Naive thymus-derived CD4-positive, alpha-beta T cell (primary cell): ENCODE measurements around the gene UMODL1. TPM values are rescaled to one million over a fixed set of nuclear protein-coding genes. Genes with fewer than 3 reads are reported as not detected.

Experiments
- ATAC-seq: fragments of 150-1000 bp; cut with Tn5 transposase; 2 replicates; pipeline ENCODE4 v1.10.0; 2021; ENCODE audit warnings: mild to moderate bottlenecking, moderate library complexity
- CTCF ChIA-PET: fragments of 350-600 bp; sonication (Branson Sonifier 250); formaldehyde crosslinking; loops from one replicate; lab custom pipeline; 2021; ENCODE audit warnings: antibody characterized with exemption; lab: Charles Lee
- POLR2A ChIA-PET: fragments of 350-600 bp; sonication (Branson Sonifier 250); formaldehyde crosslinking; loops from one replicate; lab custom pipeline; 2021; ENCODE audit warnings: antibody characterized with exemption, inconsistent platforms; lab: Charles Lee
- DNase-seq, 9 donors: peaks; one replicate each; pipeline versions ENCODE4 v3.0.0 to v3.0.0-alpha.2; 2020 to 2022; ENCODE audit warnings: mixed read lengths in 1 of 9
- H3K27ac ChIP-seq: one replicate; pipeline ENCODE4 v1.7.0; 2013; ENCODE audit warnings: mild to moderate bottlenecking, low read depth, low read length, moderate library complexity
- H3K27me3 ChIP-seq, 2 donors: one replicate each; pipeline ENCODE4 v1.7.0; 2013; ENCODE audit warnings: low read length in 2 of 2, mild to moderate bottlenecking in 2 of 2, moderate library complexity in 2 of 2; ENCODE audit not compliant: control insufficient read depth in 2 of 2, insufficient read depth in 2 of 2
- H3K36me3 ChIP-seq, 3 experiments: 1 replicate in 2 of 3; 2 replicates in 1 of 3; pipeline ENCODE4 v1.7.0; 2013; ENCODE audit warnings: low read length in 3 of 3, mild to moderate bottlenecking in 3 of 3, moderate library complexity in 1 of 3; ENCODE audit not compliant: insufficient read depth in 3 of 3, control insufficient read depth in 2 of 3
- H3K4me1 ChIP-seq, 2 donors: one replicate each; pipeline ENCODE4 v1.7.0; 2013; ENCODE audit warnings: low read length in 2 of 2, mild to moderate bottlenecking in 2 of 2, moderate library complexity in 1 of 2; ENCODE audit not compliant: control insufficient read depth in 2 of 2, insufficient read depth in 2 of 2
- H3K4me3 ChIP-seq: 2 replicates; pipeline ENCODE4 v1.7.0; 2013; ENCODE audit warnings: mild to moderate bottlenecking, low read length
- H3K9me3 ChIP-seq, 3 experiments: 1 replicate in 2 of 3; 2 replicates in 1 of 3; pipeline ENCODE4 v1.7.0; 2013; ENCODE audit warnings: low read length in 3 of 3; ENCODE audit not compliant: control insufficient read depth in 2 of 3
- H3K27ac Mint-ChIP-seq, 9 donors: one replicate each; pipeline ENCODE4 v1.8.0; 2020 to 2022; ENCODE audit warnings: mixed read lengths in 9 of 9, mild to moderate bottlenecking in 8 of 9, moderate library complexity in 5 of 9, inconsistent platforms in 2 of 9
- H3K27me3 Mint-ChIP-seq, 5 donors: one replicate each; pipeline ENCODE4 v1.8.0; 2021 to 2022; ENCODE audit warnings: mixed read lengths in 5 of 5, mild to moderate bottlenecking in 1 of 5
- H3K36me3 Mint-ChIP-seq, 5 donors: one replicate each; pipeline ENCODE4 v1.8.0; 2020 to 2022; ENCODE audit warnings: mixed read lengths in 5 of 5, mild to moderate bottlenecking in 3 of 5, inconsistent platforms in 1 of 5
- H3K4me1 Mint-ChIP-seq, 7 donors: one replicate each; pipeline ENCODE4 v1.8.0; 2020 to 2022; ENCODE audit warnings: mixed read lengths in 7 of 7, mild to moderate bottlenecking in 3 of 7, inconsistent platforms in 1 of 7
- H3K4me3 Mint-ChIP-seq, 10 donors: one replicate each; pipeline ENCODE4 v1.8.0; 2020 to 2022; ENCODE audit warnings: mild to moderate bottlenecking in 10 of 10, mixed read lengths in 10 of 10, moderate library complexity in 6 of 10, inconsistent platforms in 2 of 10
- H3K9me3 Mint-ChIP-seq, 11 donors: one replicate each; pipeline ENCODE4 v1.8.0; 2020 to 2022; ENCODE audit warnings: mixed read lengths in 11 of 11, mild to moderate bottlenecking in 4 of 11, inconsistent platforms in 1 of 11, moderate library complexity in 1 of 11
- intact Hi-C, 2 donors: fragments of 100-400 bp; cut with micrococcal nuclease; formaldehyde crosslinking; loops; one replicate each; pipeline ENCODE4 v1.15.1; 2023
- polyA plus RNA-seq, 2 donors: library from polyadenylated mRNA; unstranded; fragments of 300-500 nt; fragmentation: Illumina TruSeq; gene quantifications; one replicate each; pipeline ENCODE4 v1.2.3, GENCODE V29; 2021
- total RNA-seq, 6 experiments: library from RNA in 5 of 6; stranded (reverse) in 5 of 6; gene quantifications; 1 replicate in 5 of 6; 2 replicates in 1 of 6; pipeline ENCODE4 v1.2.3 and lab custom pipeline; 2021 to 2026

The UMODL1 gene
- total and polyA plus RNA-seq, 7 experiments from 2014 or later, result 0.11 to 1.7 (median 0.66) TPM; not detected in 1

DNA sequence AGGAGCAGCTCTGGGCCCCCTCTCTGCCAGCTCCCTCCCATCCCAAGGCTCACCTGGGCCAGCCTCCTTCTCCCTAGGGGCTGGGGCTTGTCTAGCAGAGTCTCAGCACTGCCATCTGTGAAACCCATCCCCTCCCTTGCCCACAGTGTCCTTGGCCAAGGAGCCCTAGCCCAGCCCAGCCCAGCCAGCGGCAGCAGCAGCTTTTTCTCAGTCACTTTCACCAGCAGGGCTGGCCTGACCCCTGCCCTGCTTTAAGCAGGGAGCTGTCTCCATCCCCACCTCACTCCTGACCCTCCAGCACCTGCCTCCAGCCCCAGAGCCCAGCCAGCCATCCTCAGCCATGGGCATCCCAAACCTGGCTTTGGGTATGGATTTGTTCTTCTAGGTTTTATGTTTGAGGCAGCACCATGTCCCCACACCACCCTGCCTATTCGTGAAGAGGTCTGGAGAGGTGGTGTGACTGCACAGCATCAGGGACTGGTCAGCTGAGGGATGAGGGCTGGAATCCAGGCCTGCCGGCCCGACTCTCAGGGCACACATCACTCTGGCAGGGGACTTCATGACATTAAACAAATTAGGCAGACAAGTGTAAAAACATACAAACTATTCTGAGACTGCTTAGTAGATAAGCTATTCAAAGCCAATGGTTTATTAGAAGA lies 111.7 kb downstream of the UMODL1 start:
- Mint-ChIP-seq H3K4me3 (no peak overlapping the region), H3K9me3 (peaks cover 0 to 14% (median 9%) of the 10 kb centered on the region in 11 donors), H3K27me3 (peaks cover 0 to 26% (median 0%) of the 10 kb centered on the region in 5 donors), H3K4me1 (peaks cover 0 to 34% (median 25%) of the 10 kb centered on the region in 7 donors), H3K27ac (no peak overlapping the region), H3K36me3 (peaks cover 0 to 17% (median 4%) of the 10 kb centered on the region in 5 donors)
- H3K4me1 ChIP-seq, result peaks cover 24 to 40% of the 10 kb centered on the region in 2 donors
- no peaks in the 10 kb centered on the region for H3K27me3 ChIP-seq
- ATAC-seq (no peak), DNase-seq (no peak)
- ChIA-PET POLR2A (interaction anchor here (0.6 kb wide), 1 partner anchor 55 kb away, joined by 3 read pairs; no protein-coding TSS in a partner anchor), CTCF (no interaction called here)
- H3K4me3 ChIP-seq, result no peak overlapping the region
- no peaks in the 10 kb centered on the region for H3K9me3 ChIP-seq
- intact Hi-C loops, result no loop called here
- H3K27ac ChIP-seq, result no peak overlapping the region
- no peaks in the 10 kb centered on the region for H3K36me3 ChIP-seq

DNA sequence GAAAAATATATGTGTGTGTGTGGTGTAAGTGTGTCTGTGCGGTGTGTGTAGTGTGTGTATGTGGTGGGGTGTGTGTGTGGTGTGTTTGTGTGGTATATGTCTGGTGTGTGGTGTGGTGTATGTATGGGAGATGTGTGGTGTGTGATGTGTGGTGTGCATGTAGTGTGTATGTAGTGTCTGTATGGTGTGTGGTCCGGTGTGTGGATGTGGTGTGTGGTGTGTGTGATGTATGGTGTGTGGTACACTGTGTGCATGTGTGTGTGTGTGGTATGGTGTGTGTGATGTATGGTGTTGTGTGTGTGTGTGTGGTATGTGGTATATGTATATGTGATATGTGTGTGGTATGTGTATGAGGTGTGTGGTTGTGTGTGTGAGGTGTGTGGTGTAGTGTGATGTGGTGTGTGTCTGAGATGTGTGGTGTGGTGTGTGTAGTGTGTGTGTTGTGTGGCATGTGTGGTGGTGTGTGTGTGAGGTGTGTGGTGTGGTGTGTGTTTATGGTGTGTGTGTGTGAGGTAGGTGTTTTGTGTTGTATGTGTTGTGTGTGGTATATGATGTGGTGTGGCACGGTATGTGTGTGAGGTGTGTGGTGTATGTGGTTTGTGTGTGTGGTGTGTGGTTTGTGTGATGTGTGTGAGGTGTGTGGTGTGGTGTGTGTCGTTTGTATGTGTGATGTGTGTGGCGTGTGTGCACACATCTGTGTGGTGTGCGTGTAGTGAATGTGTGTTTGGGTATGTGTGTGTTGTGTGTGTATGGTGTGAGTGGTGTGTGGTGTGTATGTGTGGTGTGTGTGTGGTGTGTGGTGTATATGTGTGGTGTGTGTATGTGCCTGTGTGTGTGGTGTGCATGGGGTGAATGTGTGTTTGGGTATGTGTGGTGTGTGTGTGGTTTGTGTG lies 112.5 kb downstream of the UMODL1 start:
- Mint-ChIP-seq H3K27ac (no peak overlapping the region), H3K4me3 (no peak overlapping the region), H3K4me1 (peaks cover 0 to 42% (median 32%) of the 10 kb centered on the region in 7 donors), H3K27me3 (peaks cover 0 to 19% (median 0%) of the 10 kb centered on the region in 5 donors), H3K9me3 (peaks cover 0 to 14% (median 9%) of the 10 kb centered on the region in 11 donors), H3K36me3 (peaks cover 0 to 17% (median 4%) of the 10 kb centered on the region in 5 donors)
- H3K27ac ChIP-seq, result no peak overlapping the region
- H3K4me1 ChIP-seq, result peaks cover 29 to 45% of the 10 kb centered on the region in 2 donors
- POLR2A ChIA-PET, result interaction anchor here (0.6 to 8.2 kb wide), 2 partner anchors 17 to 55 kb away, joined by 3 to 54 read pairs; no protein-coding TSS in a partner anchor
- intact Hi-C loops, result no loop called here
- no peaks in the 10 kb centered on the region for H3K36me3 ChIP-seq
- ATAC-seq (no peak), DNase-seq (no peak)
- no peak overlapping the region for H3K4me3 ChIP-seq
- no peaks in the 10 kb centered on the region for H3K27me3 ChIP-seq
- CTCF ChIA-PET, result no interaction called here
- no peaks in the 10 kb centered on the region for H3K9me3 ChIP-seq

DNA sequence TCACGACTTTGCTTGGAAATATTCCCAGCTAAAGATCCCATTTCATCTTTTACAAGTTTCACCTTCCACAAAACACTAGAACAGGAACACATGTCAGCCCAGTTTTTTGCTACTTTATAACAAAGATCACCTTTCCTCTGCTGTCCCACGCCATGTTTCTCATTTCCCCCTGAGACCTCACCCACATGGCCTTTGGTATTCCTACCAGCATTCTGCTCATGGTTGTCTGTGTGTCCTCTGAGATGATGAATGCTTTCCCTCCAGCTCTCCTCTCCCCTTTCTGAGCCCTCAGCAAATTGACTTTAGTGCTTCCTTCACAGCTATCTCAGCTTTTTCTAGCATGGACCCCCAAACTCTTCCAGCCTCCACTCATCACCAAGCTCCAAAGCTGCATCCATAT lies 115.5 kb downstream of the UMODL1 start:
- peaks cover 0 to 17% (median 4%) of the 10 kb centered on the region in 5 donors for H3K36me3 Mint-ChIP-seq
- DNase-seq, result no peak
- ChIA-PET POLR2A (interaction anchor here (0.5 to 8.2 kb wide), 5 partner anchors 14 to 52 kb away, joined by 3 to 54 read pairs (median 6); no protein-coding TSS in a partner anchor), CTCF (no interaction called here)
- peak overlapping the region in 9 of 10 donors; percentile 32 to 90 (median 44) for H3K4me3 Mint-ChIP-seq
- no peaks in the 10 kb centered on the region for H3K9me3 ChIP-seq
- peaks cover 58 to 74% of the 10 kb centered on the region in 2 donors for H3K4me1 ChIP-seq
- no peaks in the 10 kb centered on the region for H3K36me3 ChIP-seq
- H3K9me3 Mint-ChIP-seq, result peaks cover 0 to 14% (median 9%) of the 10 kb centered on the region in 11 donors
- intact Hi-C loops, result loop anchor here in 1 of 2 donors (5.0 kb wide), 1 partner anchor 39 kb away; no protein-coding TSS in a partner anchor
- H3K27ac ChIP-seq, result peak overlapping the region; percentile 85
- H3K27me3 Mint-ChIP-seq, result peaks cover 0 to 5% (median 0%) of the 10 kb centered on the region in 5 donors
- H3K27me3 ChIP-seq, result no peaks in the 10 kb centered on the region
- peak overlapping the region; percentile 51 to 98 (median 95) for H3K27ac Mint-ChIP-seq
- no peak for ATAC-seq
- H3K4me1 Mint-ChIP-seq, result peaks cover 19 to 68% (median 50%) of the 10 kb centered on the region in 7 donors
- peak overlapping the region; percentile 9 for H3K4me3 ChIP-seq

DNA sequence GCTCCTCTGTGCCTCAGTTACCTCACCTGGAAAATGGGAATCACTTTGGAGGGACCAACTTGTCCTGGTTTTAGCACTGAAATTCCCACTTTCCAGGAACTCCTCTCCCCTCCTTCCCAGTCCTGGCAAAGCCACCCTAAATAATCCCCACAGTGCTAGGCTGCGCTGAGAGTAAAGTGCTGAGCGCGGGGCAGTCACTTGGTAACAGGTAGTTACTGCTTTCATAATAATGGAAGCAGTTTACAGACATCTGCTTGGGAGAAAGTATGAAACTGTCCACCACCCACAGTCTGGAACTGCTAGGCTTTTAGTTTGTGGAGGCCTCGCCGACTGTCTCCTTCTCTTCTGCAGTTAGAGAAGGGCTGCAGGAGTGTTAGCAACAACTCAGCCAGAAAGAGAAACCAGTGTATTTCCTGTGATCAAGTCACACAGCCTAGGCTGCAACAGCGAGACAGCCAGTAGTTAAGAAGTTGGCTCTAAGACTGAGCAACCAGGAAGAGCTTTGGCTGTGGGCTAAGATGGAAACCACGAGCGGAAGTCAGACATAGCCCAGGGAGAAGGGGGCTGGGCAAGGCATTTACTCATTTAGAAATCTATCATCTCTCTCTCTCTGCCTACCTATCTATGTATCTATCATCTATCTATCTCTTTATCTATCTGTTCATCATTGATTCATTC lies 117.0 kb downstream of the UMODL1 start:
- peak; percentile 39 to 90 (median 86) for DNase-seq
- peaks cover 0 to 8% (median 0%) of the 10 kb centered on the region in 5 donors for H3K27me3 Mint-ChIP-seq

DNA sequence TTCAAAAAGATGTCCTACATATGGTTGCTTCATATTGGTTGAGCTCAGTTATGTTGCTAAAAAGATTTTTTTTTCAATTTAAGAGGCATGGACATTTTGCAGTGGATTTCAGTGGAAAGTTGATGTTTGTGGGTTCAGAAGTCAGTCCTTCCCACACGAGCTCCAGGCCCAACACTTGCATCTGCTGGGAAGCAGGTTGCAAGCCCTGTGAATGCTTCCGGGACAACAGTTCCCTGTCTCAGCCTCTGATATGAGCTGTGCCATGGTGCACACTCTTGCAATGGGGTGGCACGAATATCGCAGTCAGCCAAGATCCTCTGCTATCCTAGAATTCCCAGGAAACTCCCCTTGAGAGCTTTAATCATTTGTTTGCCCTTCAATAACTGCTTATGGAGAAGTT lies 117.5 kb downstream of the UMODL1 start:
- POLR2A ChIA-PET, result interaction anchor here (1.0 to 8.2 kb wide), 6 partner anchors 9 to 216 kb away, joined by 3 to 54 read pairs (median 10); partner anchors contain the start of gene ABCG1
- Mint-ChIP-seq H3K4me3 (peak overlapping the region; percentile 39 to 90 (median 75)), H3K4me1 (peaks cover 40 to 89% (median 70%) of the 10 kb centered on the region in 7 donors), H3K9me3 (peaks cover 0 to 14% (median 9%) of the 10 kb centered on the region in 11 donors), H3K27ac (peak overlapping the region; percentile 91 to 98 (median 95)), H3K36me3 (peaks cover 0 to 17% (median 4%) of the 10 kb centered on the region in 5 donors), H3K27me3 (peaks cover 0 to 8% (median 0%) of the 10 kb centered on the region in 5 donors)
- Histone ChIP-seq H3K4me3 (peak overlapping the region; percentile 21), H3K27me3 (no peaks in the 10 kb centered on the region), H3K4me1 (peaks cover 79 to 91% of the 10 kb centered on the region in 2 donors), H3K27ac (peak overlapping the region; percentile 85), H3K36me3 (no peaks in the 10 kb centered on the region), H3K9me3 (no peaks in the 10 kb centered on the region)
- intact Hi-C loops, result loop anchor here (1.0 to 5.0 kb wide), 12 partner anchors 11 to 339 kb away; partner anchors contain the start of gene ZBTB21 (in 1 of the 2)
- ATAC-seq, result no peak
- CTCF ChIA-PET, result interaction anchor here (0.8 to 4.7 kb wide), 4 partner anchors 12 to 71 kb away, joined by 3 to 22 read pairs (median 4); no protein-coding TSS in a partner anchor
- no peak for DNase-seq

More for the DNA sequence above, 117.0 kb downstream of the UMODL1 start:
- Mint-ChIP-seq H3K36me3 (peaks cover 0 to 17% (median 4%) of the 10 kb centered on the region in 5 donors), H3K27ac (peak overlapping the region; percentile 91 to 98 (median 95)), H3K9me3 (peaks cover 0 to 14% (median 9%) of the 10 kb centered on the region in 11 donors), H3K4me3 (peak overlapping the region; percentile 39 to 90 (median 75)), H3K4me1 (peaks cover 34 to 83% (median 65%) of the 10 kb centered on the region in 7 donors)
- Histone ChIP-seq H3K36me3 (no peaks in the 10 kb centered on the region), H3K4me3 (peak overlapping the region; percentile 25), H3K27me3 (no peaks in the 10 kb centered on the region), H3K4me1 (peaks cover 73 to 90% of the 10 kb centered on the region in 2 donors), H3K27ac (peak overlapping the region; percentile 85), H3K9me3 (no peaks in the 10 kb centered on the region)
- ChIA-PET CTCF (interaction anchor here (0.8 to 4.7 kb wide), 4 partner anchors 13 to 71 kb away, joined by 3 to 22 read pairs (median 4); no protein-coding TSS in a partner anchor), POLR2A (interaction anchor here (1.0 to 8.2 kb wide), 7 partner anchors 8 to 217 kb away, joined by 3 to 54 read pairs (median 7); partner anchors contain the start of gene ABCG1)
- intact Hi-C loops, result loop anchor here (1.0 to 5.0 kb wide), 12 partner anchors 11 to 339 kb away; partner anchors contain the start of gene ZBTB21 (in 1 of the 2)
- ATAC-seq, result peak; percentile 96
